SU-DHL-6 (cell line): ENCODE measurements around the gene PARS2.

Source experiments
- H2AFZ ChIP-seq: fragments of 200-600 bp; sonication (generic); 2 replicates; pipeline ENCODE4 v1.6.1; 2014; ENCODE audit warnings: low read depth, mild to moderate bottlenecking, moderate library complexity, mixed read lengths, antibody characterized with exemption, low read length; ENCODE audit not compliant: severe bottlenecking
- H3F3A ChIP-seq: fragments of 200-600 bp; shearing (Covaris generic); 2 replicates; pipeline ENCODE4 v1.6.0; 2016; ENCODE audit warnings: antibody characterized with exemption, mild to moderate bottlenecking; ENCODE audit not compliant: insufficient read depth
- H3K27ac ChIP-seq: fragments of 200-600 bp; sonication (generic); 2 replicates; pipeline ENCODE4 v1.5.1; 2016; ENCODE audit warnings: low read depth, mild to moderate bottlenecking, low read length, moderate library complexity, mixed read lengths
- H3K27me3 ChIP-seq: fragments of 200-600 bp; sonication (generic), shearing (Covaris generic); 2 replicates; pipeline ENCODE4 v1.6.0; 2014; ENCODE audit warnings: mild to moderate bottlenecking, low read length
- H3K36me3 ChIP-seq: fragments of 200-600 bp; sonication (generic); 2 replicates; pipeline ENCODE4 v1.6.1; 2014; ENCODE audit warnings: mild to moderate bottlenecking, low read length, mixed read lengths
- H3K4me2 ChIP-seq: fragments of 300-600, 200-600 bp; shearing (Covaris generic), sonication (generic); 2 replicates; pipeline ENCODE4 v1.6.0; 2014; ENCODE audit warnings: low read length, low read depth, mild to moderate bottlenecking; ENCODE audit not compliant: poor library complexity, severe bottlenecking
- H3K4me3 ChIP-seq: fragments of 200-600 bp; sonication (generic); 2 replicates; pipeline ENCODE4 v1.5.1; 2014; ENCODE audit warnings: antibody characterized with exemption, low read length, mild to moderate bottlenecking, mixed read lengths; ENCODE audit not compliant: insufficient read depth, poor library complexity, severe bottlenecking
- H3K79me2 ChIP-seq: fragments of 200-600 bp; sonication (generic); 2 replicates; pipeline ENCODE4 v1.6.1; 2014; ENCODE audit warnings: mild to moderate bottlenecking, low read length, moderate library complexity; ENCODE audit not compliant: insufficient read depth
- H3K9ac ChIP-seq: fragments of 200-600 bp; sonication (generic); 2 replicates; pipeline ENCODE4 v1.7.0; 2014; ENCODE audit warnings: mild to moderate bottlenecking, low read length
- H3K9me2 ChIP-seq: fragments of 200-600 bp; sonication (generic); replicated peaks from 2 replicates; pipeline ENCODE4 v1.6.1; 2014; ENCODE audit warnings: low read length; ENCODE audit not compliant: insufficient read depth
- H3K9me3 ChIP-seq: fragments of 200-600 bp; sonication (generic); 2 replicates; pipeline ENCODE4 v1.6.1; 2014; ENCODE audit warnings: low read length, mixed read lengths; ENCODE audit not compliant: insufficient read depth
- H4K20me1 ChIP-seq: fragments of 200-600 bp; sonication (generic); 2 replicates; pipeline ENCODE4 v1.6.1; 2014; ENCODE audit warnings: low read depth, mild to moderate bottlenecking, antibody characterized with exemption, low read length, moderate library complexity, mixed read lengths
- EZH2phosphoT487 ChIP-seq: fragments of 200-600 bp; sonication (generic), shearing (Covaris generic); conservative IDR thresholded peaks from 2 replicates; pipeline ENCODE4 v1.6.1; 2018; ENCODE audit warnings: mild to moderate bottlenecking, antibody characterized with exemption, low read length, moderate library complexity, mixed read lengths
- TF ChIP-seq, protein P1 (sequence below): fragments of 200-600 bp; sonication (generic); IDR thresholded peaks from one replicate; pipeline ENCODE4 v1.5.1; 2017; ENCODE audit warnings: antibody characterized with exemption, mild to moderate bottlenecking, low read length, moderate library complexity; ENCODE audit not compliant: insufficient read depth, poor library complexity, severe bottlenecking

PARS2 gene

DNA sequence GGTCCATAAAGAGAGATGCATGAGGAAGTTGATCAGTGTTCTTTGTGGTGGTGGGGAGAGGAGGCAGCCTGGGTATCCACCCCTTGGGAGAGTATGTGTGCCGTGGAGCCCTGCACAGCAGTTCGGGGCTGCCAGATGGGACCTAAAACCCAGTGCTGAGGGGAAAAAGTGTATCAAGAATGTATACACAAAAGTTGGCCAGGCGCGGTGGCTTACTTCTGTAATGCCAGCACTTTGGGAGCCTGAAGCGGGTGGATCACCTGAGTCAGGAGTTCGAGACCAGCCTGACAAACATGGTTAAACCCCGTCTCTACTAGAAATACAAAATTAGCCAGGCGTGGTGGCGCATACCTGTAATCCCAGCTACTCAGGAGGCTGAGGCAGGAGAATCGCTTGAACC, 52.8 kb downstream of the PARS2 start:
- Histone ChIP-seq H3F3A (no peaks in the 10 kb centered on the region), H3K9me2 (no peaks in the 10 kb centered on the region), H3K4me2 (no peak overlapping the region), H3K27me3 (no peaks in the 10 kb centered on the region), H2AFZ (no peak overlapping the region), H3K79me2 (peaks cover 8% of the 10 kb centered on the region), H3K4me3 (no peak overlapping the region), H3K36me3 (no peaks in the 10 kb centered on the region), H3K9me3 (no peaks in the 10 kb centered on the region), H3K27ac (no peak overlapping the region), H3K9ac (no peak overlapping the region), H4K20me1 (no peaks in the 10 kb centered on the region)
- no peak for TF ChIP-seq EZH2phosphoT487
- TF ChIP-seq, protein P1, sequence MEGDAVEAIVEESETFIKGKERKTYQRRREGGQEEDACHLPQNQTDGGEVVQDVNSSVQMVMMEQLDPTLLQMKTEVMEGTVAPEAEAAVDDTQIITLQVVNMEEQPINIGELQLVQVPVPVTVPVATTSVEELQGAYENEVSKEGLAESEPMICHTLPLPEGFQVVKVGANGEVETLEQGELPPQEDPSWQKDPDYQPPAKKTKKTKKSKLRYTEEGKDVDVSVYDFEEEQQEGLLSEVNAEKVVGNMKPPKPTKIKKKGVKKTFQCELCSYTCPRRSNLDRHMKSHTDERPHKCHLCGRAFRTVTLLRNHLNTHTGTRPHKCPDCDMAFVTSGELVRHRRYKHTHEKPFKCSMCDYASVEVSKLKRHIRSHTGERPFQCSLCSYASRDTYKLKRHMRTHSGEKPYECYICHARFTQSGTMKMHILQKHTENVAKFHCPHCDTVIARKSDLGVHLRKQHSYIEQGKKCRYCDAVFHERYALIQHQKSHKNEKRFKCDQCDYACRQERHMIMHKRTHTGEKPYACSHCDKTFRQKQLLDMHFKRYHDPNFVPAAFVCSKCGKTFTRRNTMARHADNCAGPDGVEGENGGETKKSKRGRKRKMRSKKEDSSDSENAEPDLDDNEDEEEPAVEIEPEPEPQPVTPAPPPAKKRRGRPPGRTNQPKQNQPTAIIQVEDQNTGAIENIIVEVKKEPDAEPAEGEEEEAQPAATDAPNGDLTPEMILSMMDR, result no peak

DNA sequence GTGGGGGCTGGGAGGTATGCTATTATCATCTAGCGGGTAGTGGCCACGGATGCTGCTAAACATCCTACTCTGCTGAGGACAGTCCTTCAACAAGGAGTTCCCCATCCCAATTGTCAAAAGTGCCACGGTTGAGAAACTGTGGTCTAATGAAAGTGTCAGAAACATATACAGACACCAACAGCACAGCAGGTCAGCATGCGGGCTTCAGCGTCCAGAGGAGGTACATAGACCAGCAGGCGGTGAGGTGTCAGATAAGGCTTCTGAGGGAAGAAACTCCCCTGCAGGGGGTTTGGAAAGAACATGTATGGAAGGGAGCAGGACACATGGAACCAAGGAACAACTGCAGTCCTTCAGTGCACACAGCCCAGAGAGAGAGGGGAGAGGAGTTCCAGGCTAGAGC, 53.5 kb downstream of the PARS2 start:
- no peak overlapping the region for H3K27ac ChIP-seq
- TF ChIP-seq, protein P1, result no peak
- no peak for TF ChIP-seq EZH2phosphoT487
- no peak overlapping the region for H2AFZ ChIP-seq
- H3F3A ChIP-seq, result no peaks in the 10 kb centered on the region
- no peaks in the 10 kb centered on the region for H3K36me3 ChIP-seq
- no peaks in the 10 kb centered on the region for H3K9me2 ChIP-seq
- H3K27me3 ChIP-seq, result no peaks in the 10 kb centered on the region
- H3K4me2 ChIP-seq, result no peak overlapping the region
- H3K79me2 ChIP-seq, result peaks cover 1% of the 10 kb centered on the region
- H3K9ac ChIP-seq, result no peak overlapping the region
- H4K20me1 ChIP-seq, result no peaks in the 10 kb centered on the region
- H3K4me3 ChIP-seq, result no peak overlapping the region
- H3K9me3 ChIP-seq, result no peaks in the 10 kb centered on the region

DNA sequence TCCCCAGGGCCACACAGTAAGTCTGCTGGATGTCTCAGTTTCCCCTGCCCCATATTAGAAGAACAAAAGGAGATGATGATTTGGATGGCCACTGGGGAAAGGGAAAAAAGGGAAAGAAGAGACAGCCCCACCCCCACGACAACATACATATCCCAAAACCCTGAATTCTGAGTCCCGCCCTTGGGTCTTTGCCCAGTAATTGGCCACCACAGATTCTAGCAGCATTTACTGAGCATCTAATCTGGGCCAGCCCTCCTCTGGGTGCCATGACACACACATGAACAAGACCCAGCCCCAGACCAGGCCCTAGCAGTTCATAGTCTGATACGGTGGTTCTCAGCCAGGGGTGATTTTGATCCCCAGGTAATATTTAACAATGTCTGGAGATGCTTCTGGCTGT, 53.9 kb downstream of the PARS2 start:
- Histone ChIP-seq H3K79me2 (no peaks in the 10 kb centered on the region), H3K9ac (no peak overlapping the region), H3K4me2 (no peak overlapping the region), H4K20me1 (no peaks in the 10 kb centered on the region), H3K27ac (no peak overlapping the region), H3K9me3 (no peaks in the 10 kb centered on the region), H2AFZ (no peak overlapping the region), H3F3A (no peaks in the 10 kb centered on the region), H3K27me3 (no peaks in the 10 kb centered on the region), H3K4me3 (no peak overlapping the region), H3K36me3 (no peaks in the 10 kb centered on the region), H3K9me2 (no peaks in the 10 kb centered on the region)
- no peak for TF ChIP-seq EZH2phosphoT487
- TF ChIP-seq, protein P1, result no peak
